Right renal pelvis (tissue), 4 donors: ENCODE data around the gene ANKRD44. TPM values are rescaled to one million over a fixed set of nuclear protein-coding genes. Genes with fewer than 3 reads are reported as not detected.
A peak's percentile ranks its signal among the peaks of the same experiment; 100 is the strongest.

ENCODE experiments used
- DNase-seq, 4 donors: peaks; one replicate each; pipeline ENCODE4 v3.0.0-alpha.2; 2013; ENCODE audit warnings: low read depth in 4 of 4, low spot score in 3 of 4, missing footprints in 1 of 4
- polyA plus RNA-seq, 4 donors: library from polyadenylated mRNA; unstranded; fragments of 120-200 nt; gene quantifications; one replicate each; pipeline ENCODE4 v1.2.1, GENCODE V29; 2013; ENCODE audit not compliant: insufficient read length in 4 of 4

ANKRD44 gene
- polyA plus RNA-seq, 4 donors, result 9.2 to 13.9 (median 10.7) TPM

- DNase-seq, result peak in 2 of 4 donors; percentile 38 to 42
Measured at GRCh38 chr2:197191177-197191939, 119.2 kb downstream of the ANKRD44 start.

DNA sequence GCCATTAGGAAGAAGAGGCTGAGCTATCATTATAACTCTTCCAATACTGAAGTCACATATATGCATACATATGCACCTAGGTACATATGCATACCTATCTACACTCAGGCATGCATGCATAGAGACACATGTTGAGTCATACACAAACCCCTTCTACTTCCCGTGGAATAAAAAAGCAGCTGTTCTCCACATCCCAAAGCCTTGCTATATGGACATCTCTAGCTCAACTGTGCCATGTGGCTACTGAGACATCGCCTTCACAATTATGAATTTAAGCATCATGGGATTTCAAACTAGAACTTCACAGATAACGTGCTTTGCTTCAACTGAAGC is 120.5 kb downstream of the ANKRD44 start:
- DNase-seq, result no peak

DNA sequence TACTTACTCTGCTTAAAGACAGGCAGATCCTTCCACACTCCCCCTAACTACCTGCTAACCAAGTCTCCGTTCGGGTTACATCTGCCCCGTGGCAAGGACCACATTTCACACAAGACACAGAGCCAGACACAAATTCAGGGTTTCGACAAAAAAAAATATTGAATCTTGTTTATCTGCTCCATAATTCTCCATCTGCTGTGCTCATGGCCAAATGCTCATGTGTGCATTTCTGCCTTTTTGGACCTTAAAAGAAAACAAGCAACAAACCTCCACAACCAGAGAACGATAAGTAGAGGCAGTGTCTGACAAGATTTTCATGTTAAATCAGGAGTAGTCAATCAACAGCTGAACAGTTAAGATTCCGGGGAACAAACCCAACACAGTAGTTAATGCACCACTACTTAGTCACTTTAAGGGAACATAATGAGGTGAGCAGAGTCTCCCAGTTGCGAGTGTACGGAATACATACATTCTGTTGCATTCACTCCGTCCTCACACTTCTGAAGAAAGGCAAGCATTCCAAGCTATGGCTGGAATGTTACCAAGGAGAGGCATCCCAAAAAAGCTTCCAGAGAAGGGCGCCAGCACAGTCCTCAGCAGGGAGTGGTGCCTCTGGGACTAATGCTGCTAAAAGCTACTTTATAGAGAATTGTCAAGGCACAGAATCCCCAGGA is 121.0 kb downstream of the ANKRD44 start:
- no peak for DNase-seq

DNA sequence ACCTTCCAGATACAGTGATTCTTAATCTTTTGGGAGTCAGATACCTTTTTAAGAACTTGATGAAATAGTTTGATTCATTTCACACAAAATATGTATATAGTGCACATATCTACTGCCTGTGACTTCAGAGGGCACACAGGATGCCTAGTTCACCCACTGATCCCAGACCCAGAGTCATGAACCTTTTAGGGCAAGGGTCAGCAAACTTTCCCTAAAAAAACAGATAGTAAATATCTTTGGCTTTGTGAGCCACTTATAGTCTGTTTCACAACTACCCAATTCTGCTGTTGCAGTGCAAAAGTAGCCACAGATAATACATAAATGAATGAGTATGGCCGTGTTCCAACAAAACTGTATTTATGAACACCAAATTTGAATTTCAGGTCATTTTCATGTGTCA is 124.9 kb downstream of the ANKRD44 start:
- no peak for DNase-seq

DNA sequence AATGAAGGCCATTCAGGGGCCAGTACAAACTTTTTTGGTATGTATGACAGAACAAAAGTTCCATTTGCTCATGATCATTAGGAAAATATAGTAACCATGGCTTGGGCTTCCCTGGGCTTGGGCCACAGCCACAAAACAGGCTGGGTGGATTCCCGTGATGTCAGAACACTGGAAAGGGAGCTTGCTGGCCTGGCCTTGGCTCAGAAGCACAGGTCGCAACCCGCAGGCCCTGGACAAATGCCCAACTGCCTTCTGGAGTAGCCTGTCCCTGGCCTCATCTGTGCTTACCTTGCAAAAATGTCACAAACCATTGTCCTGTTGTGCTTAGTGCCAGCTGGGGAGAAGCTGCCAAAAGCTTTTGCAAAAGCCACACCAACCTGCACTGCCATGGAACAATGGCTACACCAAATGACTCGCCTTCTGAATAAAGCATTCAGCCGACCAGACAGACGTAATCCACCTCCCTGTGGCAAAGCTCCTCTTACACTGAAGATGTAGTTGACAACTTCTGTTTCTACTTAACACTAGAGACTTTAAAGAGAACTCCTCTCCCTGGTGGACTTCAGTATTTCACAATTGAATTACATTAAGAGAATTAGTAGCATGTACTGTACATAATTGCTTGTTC is 125.5 kb downstream of the ANKRD44 start:
- no peak for DNase-seq

DNA sequence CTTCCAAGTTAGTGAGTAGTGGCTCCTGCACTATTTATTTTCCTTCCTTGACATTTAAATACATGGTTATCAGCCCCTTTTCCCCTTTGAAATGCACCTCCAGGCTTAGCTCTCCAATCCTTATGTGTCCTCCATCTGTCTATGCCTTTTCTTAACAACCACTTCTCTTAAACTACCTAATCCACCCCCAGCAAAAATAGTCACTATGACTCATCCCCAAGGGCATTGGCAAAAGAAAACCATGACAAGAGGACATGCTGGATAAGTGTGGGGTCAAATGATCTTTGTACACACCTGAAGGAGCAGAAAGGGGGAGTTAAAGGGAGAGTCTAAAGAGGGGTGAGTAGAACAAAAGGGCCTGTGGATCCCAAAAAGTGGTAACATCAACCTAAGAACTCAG is 127.2 kb downstream of the ANKRD44 start:
- no peak for DNase-seq

GRCh38 chr2:197182668-197183067 is 127.9 kb downstream of the ANKRD44 start:
- DNase-seq, result no peak

DNA sequence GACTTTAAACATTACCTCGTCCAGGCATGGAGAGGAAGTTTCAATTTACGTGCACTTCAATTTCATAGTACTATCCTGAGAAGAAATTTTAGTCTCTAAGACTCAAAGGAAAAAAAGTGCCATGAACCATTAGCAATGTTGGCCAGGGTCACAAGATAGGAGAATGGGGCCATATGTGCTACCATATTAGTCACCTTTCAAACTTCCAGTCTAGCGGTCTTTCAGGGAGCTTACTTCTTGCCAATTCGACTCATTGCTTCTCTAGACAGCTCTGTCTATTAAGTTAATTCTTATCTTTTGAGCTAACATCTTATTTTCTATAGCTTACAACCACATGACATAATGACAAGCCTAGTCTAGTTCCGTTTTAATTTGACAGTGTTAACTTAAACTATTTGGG is 129.1 kb downstream of the ANKRD44 start:
- no peak for DNase-seq

GRCh38 chr2:197179744-197180498 is 130.7 kb downstream of the ANKRD44 start:
- no peak for DNase-seq

DNA sequence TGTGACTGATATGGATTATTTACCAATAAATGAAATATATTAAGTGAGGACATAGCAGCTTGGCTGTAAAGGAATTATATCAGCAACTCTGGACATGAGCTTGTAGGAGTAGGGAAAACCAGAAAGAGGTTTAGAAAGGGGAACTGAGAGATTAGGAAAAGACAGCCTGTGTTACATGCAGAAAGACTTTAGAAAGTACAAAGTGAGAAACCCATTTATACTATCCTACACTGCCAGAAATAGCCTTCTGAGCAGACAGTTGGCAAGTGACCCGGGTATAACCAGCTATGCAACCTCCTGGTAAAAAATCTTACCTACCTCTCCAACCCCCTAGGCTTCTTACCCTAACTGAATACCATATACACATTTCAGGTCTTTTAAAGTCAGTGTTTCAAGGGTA is 134.1 kb downstream of the ANKRD44 start:
- DNase-seq, result no peak

GRCh38 chr2:197174539-197175094 is 136.0 kb downstream of the ANKRD44 start:
- no peak for DNase-seq

- DNase-seq, result no peak
Measured at GRCh38 chr2:197171582-197171981, 139.0 kb downstream of the ANKRD44 start.

GRCh38 chr2:197170208-197170607 is 140.4 kb downstream of the ANKRD44 start:
- DNase-seq, result no peak

- no peak for DNase-seq
Measured at GRCh38 chr2:197168705-197169104, 141.9 kb downstream of the ANKRD44 start.

DNA sequence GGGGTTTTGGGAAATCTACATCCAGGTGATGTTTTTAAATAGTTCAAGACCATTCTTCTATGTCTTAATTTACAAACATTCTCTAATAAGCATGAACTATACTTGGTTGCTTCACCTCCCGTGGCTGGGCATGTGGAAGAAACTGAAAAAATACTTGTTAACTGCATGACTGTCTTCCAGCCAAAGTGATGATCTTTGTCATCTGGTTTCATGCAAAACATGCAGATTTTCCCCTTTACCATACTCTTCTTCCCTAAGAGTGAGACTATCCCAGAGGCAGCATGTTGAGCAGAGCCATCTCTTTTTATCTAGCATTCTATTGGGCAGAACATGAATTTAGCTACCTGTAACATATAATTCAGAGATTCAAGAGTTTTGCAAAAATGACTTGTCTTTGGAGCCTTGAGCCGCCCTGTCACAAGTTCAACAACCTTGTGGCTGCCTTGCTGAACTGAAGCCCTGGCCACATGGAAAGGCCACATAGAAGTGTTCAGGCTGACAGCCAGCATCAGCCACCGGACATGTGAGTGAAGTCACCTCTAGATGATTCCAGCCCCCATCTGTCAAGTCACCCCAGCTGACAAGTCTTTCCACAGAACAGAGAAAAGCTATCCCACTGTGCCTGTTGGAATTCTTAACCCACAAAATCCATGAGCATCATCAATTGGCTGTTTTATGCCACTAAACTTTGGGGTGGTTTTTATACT is 142.8 kb downstream of the ANKRD44 start:
- DNase-seq, result no peak

- DNase-seq, result no peak
Measured at GRCh38 chr2:197165020-197165419, 145.6 kb downstream of the ANKRD44 start.

DNA sequence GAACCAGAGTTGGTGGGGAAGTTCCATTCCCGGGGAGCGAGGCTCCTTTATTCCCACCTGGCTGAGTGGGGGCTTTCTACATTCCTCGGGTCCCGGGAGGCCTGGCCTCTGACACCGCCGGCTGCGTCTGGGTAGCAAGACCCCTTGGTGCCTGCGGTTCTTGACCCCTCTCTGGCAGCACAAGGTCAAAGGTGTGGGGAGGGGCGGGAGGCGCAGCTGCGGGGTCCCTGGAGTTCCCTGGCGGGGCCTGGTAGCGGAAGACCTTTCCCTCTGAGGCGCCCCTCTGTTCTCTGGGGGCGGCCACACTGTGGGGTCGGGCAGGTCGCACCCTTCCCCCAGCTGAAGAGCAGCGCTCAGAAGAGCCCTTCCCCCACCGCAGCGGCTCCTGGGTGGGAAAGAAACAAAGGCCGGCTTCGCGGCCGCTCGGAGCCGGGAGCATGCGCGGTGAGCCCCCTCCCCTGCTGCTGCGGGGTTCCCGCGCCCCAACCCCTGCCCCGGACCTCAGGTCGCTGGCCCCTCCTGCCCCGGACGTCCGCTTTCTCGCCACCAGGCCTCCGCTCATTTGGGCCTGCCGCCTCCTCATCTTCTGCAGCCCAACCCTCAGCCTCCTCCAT is 146.3 kb downstream of the ANKRD44 start:
- peak in 1 of 4 donors; percentile 37 for DNase-seq

GRCh38 chr2:197163712-197164140 is 146.9 kb downstream of the ANKRD44 start:
- DNase-seq, result no peak

GRCh38 chr2:197161774-197162173 is 148.8 kb downstream of the ANKRD44 start:
- no peak for DNase-seq
